Panc1 (cell line): ENCODE measurements around the gene CES3. TPM values are rescaled to one million over a fixed set of nuclear protein-coding genes. Genes with fewer than 3 reads are reported as not detected.

Experiments
- ATAC-seq: fragments of 200-7000 bp; cut with Tn5 transposase; 2 replicates; pipeline ENCODE4 v1.9.1; 2020; ENCODE audit warnings: mild to moderate bottlenecking, moderate library complexity
- BruUV-seq: library from RNA; stranded (reverse); fragments of 400-500 nt; replicated peaks from 2 replicates; lab custom pipeline; 2021; lab: Mats Ljungman, UMichigan
- CTCF ChIA-PET: fragments of 300-600 bp; sonication (Branson Sonifier 250); formaldehyde crosslinking; loops from one replicate; lab custom pipeline; 2022; ENCODE audit warnings: antibody characterized with exemption; lab: Charles Lee
- POLR2A ChIA-PET: fragments of 300-600 bp; sonication (Branson Sonifier 250); formaldehyde crosslinking; loops from one replicate; lab custom pipeline; 2022; ENCODE audit warnings: antibody characterized with exemption; lab: Charles Lee
- DNase-seq: peaks from one replicate; pipeline ENCODE4 v3.0.0-alpha.2; 2010; ENCODE audit warnings: low read depth, low spot score
- H3K27ac ChIP-seq: 2 replicates; pipeline ENCODE4 v1.5.1; 2011; ENCODE audit warnings: mild to moderate bottlenecking, low read length, inconsistent platforms
- H3K27me3 ChIP-seq: fragments of 200-500 bp; sonication (Bioruptor generic); 2 replicates; pipeline ENCODE4 v1.6.0; 2014; ENCODE audit warnings: low read length, inconsistent platforms; ENCODE audit not compliant: control insufficient read depth, insufficient read depth
- H3K36me3 ChIP-seq: fragments of 200-500 bp; sonication (Bioruptor generic); 2 replicates; pipeline ENCODE4 v1.5.1; 2014; ENCODE audit warnings: inconsistent platforms, mild to moderate bottlenecking, low read length, moderate library complexity; ENCODE audit not compliant: control insufficient read depth, insufficient read depth
- H3K4me1 ChIP-seq: 2 replicates; pipeline ENCODE4 v1.5.1; 2011; ENCODE audit warnings: inconsistent platforms, mild to moderate bottlenecking, low read length, moderate library complexity; ENCODE audit not compliant: control insufficient read depth, insufficient read depth
- H3K4me3 ChIP-seq, 2 experiments: 2 replicates each; pipeline ENCODE4 v1.5.1; 2011 to 2012; ENCODE audit warnings: low read depth in 2 of 2, low read length in 2 of 2, mild to moderate bottlenecking in 2 of 2, inconsistent platforms in 1 of 2, moderate library complexity in 1 of 2
- H3K9me3 ChIP-seq: fragments of 200-500 bp; sonication (Bioruptor generic); 2 replicates; pipeline ENCODE4 v1.5.1; 2014; ENCODE audit warnings: low read depth, mild to moderate bottlenecking, inconsistent platforms, low read length, moderate library complexity; ENCODE audit not compliant: control insufficient read depth, insufficient read depth
- POLR2AphosphoS5 ChIP-seq: IDR thresholded peaks from 2 replicates; pipeline ENCODE4 v1.6.1; 2012; ENCODE audit warnings: mild to moderate bottlenecking, low read depth, low read length, moderate library complexity
- TCF7L2 ChIP-seq: IDR thresholded peaks from 2 replicates; pipeline ENCODE4 v1.6.1; 2011; ENCODE audit warnings: mild to moderate bottlenecking, low read depth, low read length, inconsistent platforms
- in situ Hi-C: cut with HindIII; loops from 2 replicates; pipeline ENCODE4 v1.10.0; 2016; ENCODE audit warnings: low sequenced_read_pairs, low pct_unique_long_range_greater_than_20kb
- intact Hi-C: fragments of 100-400 bp; cut with micrococcal nuclease; formaldehyde crosslinking; loops from one replicate; pipeline ENCODE4 v1.10.0; 2022; ENCODE audit not compliant: unreplicated experiment
- total RNA-seq: library from RNA; stranded (reverse); gene quantifications from one replicate; pipeline ENCODE4 v1.2.1, GENCODE V29; 2021; ENCODE audit not compliant: unreplicated experiment
- TF ChIP-seq, protein P1 (sequence below), 2 experiments: IDR thresholded peaks; 2 replicates each; pipeline ENCODE4 v1.6.1; 2011 to 2012; ENCODE audit warnings: low read depth in 2 of 2, control low read depth in 1 of 2, low read length in 1 of 2, mild to moderate bottlenecking in 1 of 2, moderate library complexity in 1 of 2; ENCODE audit not compliant: insufficient read depth in 1 of 2

Gene CES3
- total RNA-seq, 1 experiment from 2014 or later, result not detected

DNA sequence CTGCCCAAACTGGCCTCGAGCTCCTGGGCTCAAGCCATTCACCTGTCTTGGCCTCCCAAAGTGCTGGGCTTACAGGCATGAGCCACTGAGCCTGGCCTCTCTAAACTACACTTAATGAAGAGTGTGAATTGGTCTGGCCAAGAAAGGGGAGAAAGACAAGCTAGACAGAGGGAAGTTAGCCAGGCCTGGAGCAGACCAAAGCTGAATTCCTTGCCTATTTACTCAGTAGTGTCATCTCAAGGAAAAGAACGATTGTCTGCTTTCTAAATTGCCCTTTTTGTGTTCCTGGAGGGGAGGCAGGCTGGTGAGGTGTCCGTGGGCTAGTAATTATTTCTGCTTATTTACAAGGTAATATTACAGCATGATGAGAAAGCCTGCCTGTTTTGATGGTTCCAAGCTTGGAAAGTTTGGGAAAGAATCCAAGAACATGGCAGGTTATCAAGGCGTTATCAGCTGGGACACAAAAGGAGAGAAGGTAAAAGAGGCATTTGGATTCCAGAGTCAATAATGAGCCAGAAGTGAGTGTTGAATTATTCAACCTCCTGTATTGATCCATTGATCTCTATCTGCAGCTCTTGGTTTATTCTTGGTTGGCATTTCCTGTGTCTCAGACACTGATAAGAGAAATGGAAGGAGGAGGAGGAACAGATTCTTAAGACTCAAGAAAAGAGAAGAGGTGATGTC lies 61.6 kb downstream of the CES3 start:
- Histone ChIP-seq H3K27me3 (no peaks in the 10 kb centered on the region), H3K36me3 (no peaks in the 10 kb centered on the region), H3K9me3 (no peaks in the 10 kb centered on the region), H3K4me1 (peaks cover 3% of the 10 kb centered on the region; the same call in 1 of the 2 replicates), H3K27ac (no peak overlapping the region), H3K4me3 (no peak overlapping the region)
- TF ChIP-seq POLR2AphosphoS5, result no peak
- intact Hi-C loops (no loop called here), in situ Hi-C loops (no loop called here)
- ATAC-seq (peak; percentile 59), DNase-seq (no peak)
- POLR2A ChIA-PET, result no interaction called here
- no TSS peak for BruUV-seq
- CTCF ChIA-PET, result interaction anchor here (0.6 kb wide), 1 partner anchor 133 kb away, joined by 3 read pairs; no protein-coding TSS in a partner anchor

DNA sequence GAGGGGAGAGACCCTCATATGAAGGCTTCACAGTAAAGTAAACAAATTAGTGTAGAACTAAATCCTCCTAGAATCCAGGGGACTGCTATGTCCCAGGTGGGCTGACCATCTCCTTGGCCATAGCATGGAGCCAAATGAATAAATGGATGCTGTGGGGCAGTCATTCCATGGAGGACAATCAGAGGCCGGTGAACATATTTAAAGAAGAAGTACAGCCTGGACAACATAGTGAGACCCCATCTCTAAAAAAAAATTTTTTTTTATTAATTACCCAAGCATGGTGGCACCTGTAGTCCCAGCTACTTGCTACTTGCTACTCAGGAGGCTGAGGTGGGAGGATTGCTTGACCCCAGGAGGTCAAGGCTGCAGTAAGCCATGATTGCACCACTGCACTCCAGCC lies 62.6 kb downstream of the CES3 start:
- H3K36me3 ChIP-seq, result no peaks in the 10 kb centered on the region; the same call in 1 of the 2 replicates
- BruUV-seq, result no TSS peak
- CTCF ChIA-PET, result no interaction called here
- no peak for DNase-seq
- no peak for ATAC-seq
- no peaks in the 10 kb centered on the region for H3K9me3 ChIP-seq
- H3K27ac ChIP-seq, result no peak overlapping the region
- no peak for TF ChIP-seq TCF7L2
- TF ChIP-seq, protein P1, sequence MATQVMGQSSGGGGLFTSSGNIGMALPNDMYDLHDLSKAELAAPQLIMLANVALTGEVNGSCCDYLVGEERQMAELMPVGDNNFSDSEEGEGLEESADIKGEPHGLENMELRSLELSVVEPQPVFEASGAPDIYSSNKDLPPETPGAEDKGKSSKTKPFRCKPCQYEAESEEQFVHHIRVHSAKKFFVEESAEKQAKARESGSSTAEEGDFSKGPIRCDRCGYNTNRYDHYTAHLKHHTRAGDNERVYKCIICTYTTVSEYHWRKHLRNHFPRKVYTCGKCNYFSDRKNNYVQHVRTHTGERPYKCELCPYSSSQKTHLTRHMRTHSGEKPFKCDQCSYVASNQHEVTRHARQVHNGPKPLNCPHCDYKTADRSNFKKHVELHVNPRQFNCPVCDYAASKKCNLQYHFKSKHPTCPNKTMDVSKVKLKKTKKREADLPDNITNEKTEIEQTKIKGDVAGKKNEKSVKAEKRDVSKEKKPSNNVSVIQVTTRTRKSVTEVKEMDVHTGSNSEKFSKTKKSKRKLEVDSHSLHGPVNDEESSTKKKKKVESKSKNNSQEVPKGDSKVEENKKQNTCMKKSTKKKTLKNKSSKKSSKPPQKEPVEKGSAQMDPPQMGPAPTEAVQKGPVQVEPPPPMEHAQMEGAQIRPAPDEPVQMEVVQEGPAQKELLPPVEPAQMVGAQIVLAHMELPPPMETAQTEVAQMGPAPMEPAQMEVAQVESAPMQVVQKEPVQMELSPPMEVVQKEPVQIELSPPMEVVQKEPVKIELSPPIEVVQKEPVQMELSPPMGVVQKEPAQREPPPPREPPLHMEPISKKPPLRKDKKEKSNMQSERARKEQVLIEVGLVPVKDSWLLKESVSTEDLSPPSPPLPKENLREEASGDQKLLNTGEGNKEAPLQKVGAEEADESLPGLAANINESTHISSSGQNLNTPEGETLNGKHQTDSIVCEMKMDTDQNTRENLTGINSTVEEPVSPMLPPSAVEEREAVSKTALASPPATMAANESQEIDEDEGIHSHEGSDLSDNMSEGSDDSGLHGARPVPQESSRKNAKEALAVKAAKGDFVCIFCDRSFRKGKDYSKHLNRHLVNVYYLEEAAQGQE (IDR thresholded peaks at IDR 0.05; ENCODE audit: insufficient read depth in 1 of 2, low read depth in 2 of 2, low read length in 1 of 2), result no peak
- peaks cover 8% of the 10 kb centered on the region for H3K4me1 ChIP-seq
- POLR2A ChIA-PET, result no interaction called here
- H3K27me3 ChIP-seq, result no peaks in the 10 kb centered on the region
- no peak overlapping the region for H3K4me3 ChIP-seq
- in situ Hi-C loops (no loop called here), intact Hi-C loops (no loop called here)

Other genes with a start within 250 kb of the CES3 start
- 103 TPM for gene DYNC1LI2, start 209.7 kb upstream of the CES3 start, total RNA-seq
- not detected for gene TERB1, start 159.7 kb upstream of the CES3 start, total RNA-seq
- gene NAE1, start 130.3 kb upstream of the CES3 start, total RNA-seq, result 70.7 TPM
- gene CA7, start 116.9 kb upstream of the CES3 start, total RNA-seq, result not detected
- gene PDP2, start 80.8 kb upstream of the CES3 start, total RNA-seq, result 15.9 TPM
- gene CDH16, start 42.4 kb upstream of the CES3 start, total RNA-seq, result not detected
- gene RRAD, start 35.7 kb upstream of the CES3 start, total RNA-seq, result 4.3 TPM
- gene CIAO2B, start 26.9 kb upstream of the CES3 start, total RNA-seq, result 96.6 TPM
- 26.3 TPM for gene CES2, start 25.8 kb upstream of the CES3 start, total RNA-seq
- gene CES4A, start 27.3 kb downstream of the CES3 start, total RNA-seq, result 6.1 TPM
- gene CBFB, start 67.9 kb downstream of the CES3 start, total RNA-seq, result 66.4 TPM
- gene PHAF1, start 148.7 kb downstream of the CES3 start, total RNA-seq, result 15.7 TPM
- gene B3GNT9, start 189.7 kb downstream of the CES3 start, total RNA-seq, result 11.5 TPM
- 18.5 TPM for gene TRADD, start 198.6 kb downstream of the CES3 start, total RNA-seq
- gene FBXL8, start 198.7 kb downstream of the CES3 start, total RNA-seq, result 17.8 TPM
- 38.6 TPM for gene HSF4, start 203.5 kb downstream of the CES3 start, total RNA-seq
- 27.9 TPM for gene NOL3, start 209.3 kb downstream of the CES3 start, total RNA-seq
- 13.9 TPM for gene MATCAP1, start 222.7 kb downstream of the CES3 start, total RNA-seq
- 0.41 TPM for gene EXOC3L1, start 228.9 kb downstream of the CES3 start, total RNA-seq
- 74.5 TPM for gene E2F4, start 230.9 kb downstream of the CES3 start, total RNA-seq
- 2.0 TPM for gene ELMO3, start 237.9 kb downstream of the CES3 start, total RNA-seq